Central memory CD4-positive, alpha-beta T cell (primary cell): ENCODE data around the gene PERCC1.
"Not testable (repeated sequence)": the region's sequence is repeated elsewhere in the genome, so short reads cannot be mapped to it uniquely, and the experiment has no call there.

Experiments
- DNase-seq: peaks from one replicate; pipeline ENCODE4 v3.0.0; 2022

PERCC1 gene

DNA sequence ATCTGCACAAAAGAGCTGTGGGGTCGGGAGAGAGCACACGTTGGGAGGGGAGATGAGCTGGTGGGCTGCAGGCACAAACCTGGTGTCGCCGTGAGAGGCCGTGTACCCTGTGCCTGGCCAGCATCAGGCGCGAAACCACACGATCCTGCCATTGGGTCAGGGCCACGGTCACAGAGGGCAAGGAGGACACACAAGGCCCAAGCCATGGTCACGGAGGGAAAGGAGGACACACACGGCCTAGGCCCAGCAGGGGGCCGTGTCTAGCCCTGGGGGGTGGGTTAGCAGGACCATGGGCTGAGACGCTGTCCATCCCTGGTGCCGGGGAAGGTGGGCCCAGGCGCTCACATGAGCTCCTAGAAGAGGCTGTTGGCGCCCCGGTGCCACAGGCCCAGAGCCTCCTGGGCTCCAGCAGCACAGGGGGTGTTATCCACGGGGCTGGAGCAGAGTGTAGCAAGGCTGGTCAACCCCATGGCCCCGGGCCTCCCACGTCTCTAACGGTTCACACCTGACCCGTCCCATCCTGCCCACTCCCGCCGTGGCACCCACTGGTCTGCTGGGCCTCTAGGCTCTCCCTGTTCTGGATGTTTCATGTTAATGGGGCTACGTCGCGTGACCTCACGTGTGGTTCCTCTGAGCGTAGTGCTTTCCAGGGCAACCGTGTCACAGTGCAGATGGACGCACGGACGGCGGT lies 21.0 kb downstream of the PERCC1 start:
- no peak for DNase-seq

DNA sequence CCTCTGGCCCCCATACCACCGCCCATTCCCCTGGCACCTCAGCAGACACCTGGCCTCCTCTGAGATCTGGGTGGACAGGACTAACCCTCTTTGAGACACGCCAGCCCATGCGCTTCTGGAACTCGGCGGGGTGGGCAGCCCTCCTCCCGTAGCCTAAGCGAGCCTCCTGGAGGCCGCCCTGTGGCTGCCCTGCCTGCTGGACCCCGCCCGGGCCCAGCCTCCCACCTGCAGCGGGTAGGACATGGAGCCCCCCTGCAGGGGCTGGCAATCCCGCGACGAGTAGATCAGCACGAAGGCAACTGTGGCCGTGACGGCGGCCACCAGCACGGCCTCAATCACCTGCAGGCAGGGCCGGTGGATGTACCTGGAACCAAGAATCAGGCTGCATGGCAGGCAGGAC lies 21.7 kb downstream of the PERCC1 start:
- DNase-seq: no peak

DNA sequence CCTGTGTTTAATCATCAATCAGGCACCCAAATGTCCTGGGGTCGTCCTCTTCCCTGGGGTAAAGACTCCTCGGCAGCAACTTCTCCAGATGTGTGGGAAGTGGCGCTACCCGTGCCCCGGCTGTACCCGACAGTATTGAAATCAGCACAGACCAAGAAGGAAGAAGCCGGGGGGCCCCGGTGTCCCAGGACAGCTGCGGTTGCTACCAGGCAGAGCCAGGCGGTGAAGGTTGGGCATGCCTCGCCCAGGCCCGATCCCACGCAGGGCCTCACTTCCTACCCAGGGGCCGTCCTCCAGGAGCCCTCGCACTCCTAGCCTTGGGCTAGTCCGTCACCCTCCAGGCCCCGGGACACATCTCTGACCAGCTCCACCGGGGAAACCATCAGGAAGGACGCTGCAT lies 22.4 kb downstream of the PERCC1 start:
- no peak for DNase-seq

DNA sequence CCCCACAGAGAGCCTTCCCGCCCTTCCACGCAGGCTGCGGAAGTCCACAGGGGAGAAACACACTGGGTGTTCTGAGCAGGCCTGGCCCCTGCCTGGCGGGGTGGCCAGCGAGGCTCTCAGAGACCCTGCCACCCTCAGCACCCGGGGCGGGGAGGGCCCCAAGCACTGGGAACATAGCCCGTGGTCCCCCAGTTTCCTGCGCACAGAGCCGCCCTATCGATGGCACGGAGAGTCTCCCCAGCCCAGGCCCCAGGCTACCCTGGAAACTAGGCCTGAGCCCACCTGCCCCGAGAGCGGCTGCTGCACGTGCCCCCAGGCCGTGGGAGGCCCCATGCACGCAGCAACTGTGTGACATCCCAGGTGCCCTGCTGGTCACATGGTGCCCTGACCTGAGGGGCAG lies 23.7 kb downstream of the PERCC1 start:
- no peak for DNase-seq

DNA sequence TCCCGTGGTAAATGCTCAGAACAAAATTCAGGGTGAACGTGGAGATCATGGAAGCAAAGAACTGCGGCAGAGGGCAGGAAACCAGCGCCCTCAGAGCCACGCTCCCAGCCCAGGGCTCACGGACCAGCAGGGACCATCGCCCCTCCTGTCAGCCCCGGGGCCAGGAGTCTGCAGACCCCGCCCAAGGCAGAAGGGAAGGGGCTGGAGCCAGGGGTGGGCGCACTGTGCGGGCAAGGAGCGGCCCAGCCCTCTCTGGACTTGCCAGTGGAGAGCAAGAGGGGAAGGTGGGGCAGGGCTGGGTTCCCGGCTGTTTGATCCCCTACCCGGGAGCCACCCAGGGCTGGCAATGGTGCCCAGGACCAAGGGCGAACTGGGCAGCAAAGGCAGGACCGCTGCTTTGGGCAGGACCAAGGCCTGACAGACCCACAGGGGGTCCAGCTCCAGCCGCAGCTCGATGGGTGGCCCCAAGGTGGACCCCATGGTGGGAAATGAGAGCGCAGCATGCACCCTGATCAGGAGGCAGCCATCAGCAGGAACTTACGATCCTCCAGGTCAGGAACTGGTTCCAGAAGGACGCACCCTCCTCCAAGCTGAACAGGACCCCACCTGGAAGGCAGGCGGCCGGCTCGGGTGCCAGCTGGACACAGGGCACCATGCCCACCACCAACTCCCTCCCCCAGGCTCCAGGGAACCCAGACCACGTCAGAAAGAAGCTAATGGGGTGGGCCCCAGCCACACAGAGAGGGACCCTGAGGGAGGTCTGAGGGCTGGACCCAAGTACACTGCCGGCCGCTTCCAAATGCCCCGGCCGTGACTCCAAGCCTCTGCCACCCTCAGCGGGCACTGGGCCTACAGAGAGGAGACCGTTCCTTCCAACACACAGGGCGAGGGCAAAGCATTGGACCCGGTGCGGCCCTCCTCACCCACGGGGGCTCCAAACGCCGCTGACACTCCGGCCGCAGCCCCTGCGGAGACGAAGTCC lies 24.6 kb downstream of the PERCC1 start:
- no peak for DNase-seq

DNA sequence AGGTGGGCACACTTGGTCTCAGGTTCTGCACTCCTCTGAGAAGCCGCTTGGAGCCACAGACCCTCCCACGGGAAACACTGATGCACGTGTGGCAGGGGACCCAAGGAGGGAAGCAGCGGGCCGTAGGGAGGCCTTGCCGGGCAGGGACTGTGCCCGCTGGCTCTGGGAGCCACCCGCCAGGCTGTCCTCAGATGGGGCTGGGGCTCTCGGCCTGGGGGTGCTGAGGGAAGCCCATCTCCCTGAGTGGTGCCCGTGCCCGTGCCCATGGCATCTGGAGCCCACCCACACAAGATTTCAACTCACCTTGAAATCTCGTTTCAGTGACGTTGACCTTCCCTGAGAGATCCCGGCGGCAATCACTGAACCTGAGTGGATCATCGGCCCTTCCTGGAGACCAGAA lies 26.1 kb downstream of the PERCC1 start:
- no peak for DNase-seq

DNA sequence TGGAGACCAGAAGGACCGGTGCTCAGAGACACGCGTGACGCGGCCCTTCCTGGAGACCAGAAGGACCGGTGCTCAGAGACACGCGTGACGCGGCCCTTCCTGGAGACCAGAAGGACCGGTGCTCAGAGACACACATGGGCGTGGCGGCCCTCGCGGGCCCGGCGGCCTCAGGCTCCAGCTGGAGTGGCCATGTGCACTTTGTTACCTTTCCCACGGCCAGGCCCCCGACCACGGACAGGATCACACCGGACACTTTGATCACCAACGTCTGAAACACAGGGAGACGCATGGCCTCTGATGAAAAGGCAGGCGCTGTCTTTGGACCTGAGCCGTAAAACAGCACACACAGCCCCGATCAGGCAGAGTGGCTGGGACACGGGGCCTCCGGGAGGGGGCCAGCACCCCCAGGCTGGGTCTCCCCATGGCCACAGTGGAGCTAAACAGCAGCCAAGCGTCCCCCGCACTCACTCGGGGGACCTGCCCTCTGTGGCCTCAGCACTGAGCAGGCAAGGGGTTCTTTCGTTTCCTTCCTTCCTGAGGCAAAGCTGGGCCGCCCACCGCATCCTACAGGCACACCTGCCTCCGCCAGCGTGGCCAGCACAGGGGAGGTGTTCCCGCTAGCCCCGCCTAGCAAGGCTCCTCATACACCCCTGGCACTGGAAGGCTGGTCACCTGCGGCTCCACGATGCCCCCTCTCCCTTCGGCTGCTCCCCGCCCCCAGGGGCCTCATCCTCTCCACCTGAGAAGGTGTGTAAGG lies 26.8 kb downstream of the PERCC1 start:
- DNase-seq: no peak

DNA sequence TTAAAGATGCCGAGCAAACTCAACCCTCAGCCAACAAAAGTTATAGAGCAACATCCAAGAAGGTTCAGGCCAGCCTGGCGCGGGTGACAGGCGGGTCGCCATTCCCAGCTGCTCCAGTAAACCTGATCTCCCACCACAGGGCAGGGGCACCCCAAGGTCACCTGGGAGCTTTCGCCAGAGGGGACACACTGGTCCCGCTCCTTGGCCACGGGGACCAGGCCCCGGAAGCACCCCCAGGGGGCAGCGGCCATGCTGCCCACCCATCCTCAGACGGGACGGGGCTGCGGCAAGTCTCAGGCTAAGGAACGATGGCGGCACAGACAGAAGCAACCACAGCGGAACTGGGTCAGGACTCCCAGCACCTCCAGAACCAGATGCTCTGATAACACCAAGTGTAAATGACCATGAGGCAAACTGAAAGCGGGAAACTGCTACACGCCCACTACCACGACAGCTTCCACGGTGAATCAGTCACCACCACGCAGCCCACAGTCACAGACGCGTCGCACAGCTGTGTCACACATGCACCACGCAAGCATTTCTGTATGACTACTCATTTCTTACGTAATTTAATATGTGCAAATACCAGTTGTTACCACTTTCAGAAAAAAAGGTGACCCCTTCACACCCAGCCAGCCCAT lies 27.6 kb downstream of the PERCC1 start:
- no peak for DNase-seq

DNA sequence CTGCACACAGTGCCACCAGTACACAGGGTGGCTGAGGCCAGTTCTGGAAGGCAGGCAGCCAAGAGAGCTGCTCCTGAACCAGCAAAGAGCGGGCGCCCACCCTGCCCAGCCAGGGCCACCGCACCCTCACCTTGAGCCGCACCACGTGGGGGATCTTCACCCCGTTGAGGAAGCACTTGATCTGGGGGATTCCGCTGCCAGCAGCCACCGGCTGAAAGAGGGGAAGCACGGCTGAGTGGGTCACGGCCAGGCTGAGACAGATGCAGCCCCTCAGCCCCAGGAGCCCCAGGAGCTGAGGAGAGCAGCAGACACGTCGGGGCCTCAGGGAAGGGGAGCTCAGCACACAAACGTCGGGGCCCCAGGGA lies 28.1 kb downstream of the PERCC1 start:
- DNase-seq: no peak

DNA sequence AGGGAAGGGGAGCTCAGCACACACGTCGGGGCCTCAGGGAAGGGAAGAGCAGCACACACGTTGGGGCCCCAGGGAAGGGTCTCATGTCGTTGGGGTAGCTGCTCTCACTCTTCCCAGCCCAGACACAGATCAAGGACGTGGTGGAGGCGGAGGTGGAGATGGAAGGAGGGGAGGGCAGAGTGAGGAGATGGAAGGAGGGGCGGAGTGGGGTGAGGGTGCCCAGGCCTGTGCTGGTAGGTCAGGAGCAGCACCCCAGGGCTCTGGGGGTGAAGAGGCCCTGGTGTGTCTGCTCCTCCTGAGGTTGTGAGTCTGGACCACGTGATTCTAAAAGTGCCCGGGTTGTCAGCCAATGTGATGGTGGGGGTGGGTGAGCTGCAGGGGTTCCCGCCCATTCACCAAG lies 29.1 kb downstream of the PERCC1 start:
- DNase-seq: no peak

DNA sequence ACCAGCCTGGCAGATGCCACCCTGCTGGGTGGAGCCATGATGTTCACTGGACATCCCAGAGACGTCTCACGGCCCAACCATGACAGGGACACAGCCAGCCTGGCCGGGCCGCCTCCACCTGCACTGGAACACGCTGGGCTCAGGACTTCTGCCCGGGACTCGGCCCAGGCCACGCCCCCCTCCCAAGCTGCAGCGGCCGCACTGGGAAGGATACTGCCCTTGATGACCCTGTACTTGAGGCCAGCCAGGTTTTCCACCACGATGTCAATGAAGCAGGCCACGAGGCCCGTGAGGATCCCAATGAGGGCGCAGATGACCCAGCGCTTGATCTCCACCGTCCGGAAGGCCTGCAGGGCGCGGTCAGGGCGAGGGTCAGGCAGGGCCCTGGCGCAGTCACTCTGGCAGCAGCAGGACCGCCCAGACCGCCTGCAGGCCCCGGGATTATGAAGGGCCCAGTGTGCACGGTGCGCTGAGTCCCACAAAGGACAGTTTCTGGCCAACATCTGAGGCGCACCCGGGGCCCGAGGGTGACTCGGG lies 29.8 kb downstream of the PERCC1 start:
- DNase-seq: no peak

DNA sequence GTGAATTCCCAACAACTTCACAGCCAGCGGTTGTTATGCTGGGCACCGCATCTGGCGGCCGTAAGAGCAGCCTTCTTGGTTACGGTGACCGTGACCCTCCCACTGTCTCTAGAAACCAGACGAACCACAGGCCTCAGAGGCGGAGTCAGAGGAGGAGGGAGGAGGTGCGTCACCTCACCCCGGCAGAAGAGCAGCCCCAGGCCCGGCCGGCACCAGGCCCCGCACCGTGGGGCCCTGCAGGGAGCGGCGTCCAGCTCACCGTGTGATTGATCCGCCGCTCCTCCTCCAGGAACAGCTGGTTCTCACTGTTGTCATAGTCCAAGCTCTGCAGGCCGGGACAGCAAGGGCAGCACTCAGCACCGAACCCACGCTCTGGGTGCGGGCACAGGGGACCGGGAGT lies 30.3 kb downstream of the PERCC1 start:
- no peak for DNase-seq

DNA sequence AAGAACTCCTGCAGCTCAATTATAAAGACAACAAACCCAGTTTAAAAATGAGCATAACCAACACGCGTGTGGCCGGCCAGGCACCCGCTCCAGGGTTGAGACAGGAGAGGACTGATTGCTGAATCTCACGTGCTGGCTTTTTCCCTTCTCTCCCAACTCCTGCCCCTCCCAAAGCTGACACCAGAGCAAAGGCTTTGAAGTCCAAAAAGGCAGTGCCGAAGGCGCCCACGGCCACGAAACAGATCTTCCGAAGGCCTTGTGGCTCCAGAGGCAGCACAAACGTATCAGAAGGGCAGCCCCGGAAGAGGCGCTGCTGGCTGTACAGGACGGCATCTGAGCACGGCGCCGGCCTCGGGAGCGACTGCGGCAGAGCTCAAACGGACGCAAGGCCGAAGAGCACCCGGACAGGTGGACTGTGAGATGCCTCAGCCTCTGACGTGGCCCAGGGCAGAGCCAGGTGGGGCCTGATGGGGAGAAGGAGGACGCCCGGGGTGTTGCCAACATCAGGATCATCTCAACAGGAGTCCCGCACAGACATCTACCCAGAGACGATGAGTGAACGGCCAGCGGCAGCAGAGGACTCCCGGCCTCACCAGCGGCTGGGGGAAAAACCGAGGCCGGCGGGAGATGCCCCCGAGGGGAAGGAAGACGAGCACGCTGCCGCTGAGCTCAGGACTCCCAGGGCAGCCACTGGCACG lies 33.5 kb downstream of the PERCC1 start:
- DNase-seq: no peak

DNA sequence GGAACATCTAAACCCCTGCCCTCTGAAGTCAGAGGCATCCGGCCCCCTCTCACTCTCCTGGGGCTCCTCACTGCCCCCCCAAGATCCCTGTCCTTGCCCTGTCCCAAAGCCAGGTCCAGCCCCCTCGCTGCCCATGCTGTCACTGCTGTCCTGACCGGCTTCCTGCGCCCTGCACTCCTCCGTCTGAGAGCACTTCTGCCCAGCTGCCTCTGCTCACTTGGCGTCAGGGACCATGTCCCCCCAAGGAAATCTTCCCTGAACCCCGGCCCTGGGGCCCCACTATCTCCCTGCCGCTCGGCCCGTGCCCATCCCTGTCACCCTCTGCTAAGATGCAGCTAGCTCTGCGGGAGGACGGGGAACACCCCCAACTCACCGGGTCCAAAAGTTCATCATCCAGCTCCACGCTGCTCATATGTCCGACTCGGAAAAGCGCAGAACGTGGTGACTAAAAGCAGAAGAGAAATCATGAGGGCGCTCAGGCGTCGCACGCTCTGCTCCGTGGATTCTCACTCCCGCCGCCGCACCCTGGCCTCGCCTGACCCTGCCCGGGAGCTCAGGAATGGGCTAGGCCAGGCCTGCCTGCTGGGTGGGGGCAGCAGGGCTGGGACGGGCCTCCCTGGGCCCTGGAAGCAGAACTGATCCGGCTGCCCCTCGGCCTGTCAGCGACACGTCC lies 34.2 kb downstream of the PERCC1 start:
- DNase-seq: no peak

DNA sequence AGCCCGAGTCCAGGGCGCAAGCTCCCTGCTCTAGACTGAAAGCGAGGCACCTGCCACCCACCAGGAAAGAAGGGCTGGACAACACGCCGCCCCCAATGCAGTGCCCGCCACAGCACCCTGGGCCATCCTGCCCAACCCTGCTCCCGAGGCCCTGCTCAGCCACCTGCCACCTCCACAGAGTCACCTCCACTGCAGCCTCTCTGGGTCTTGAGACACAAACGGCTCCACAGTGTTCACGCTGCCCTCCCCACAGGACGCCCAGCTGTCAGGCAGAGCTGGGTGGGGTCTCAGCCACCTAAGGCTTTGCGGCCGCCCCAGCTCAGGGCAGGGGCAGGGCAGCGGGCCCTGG lies 34.7 kb downstream of the PERCC1 start:
- no peak for DNase-seq

DNA sequence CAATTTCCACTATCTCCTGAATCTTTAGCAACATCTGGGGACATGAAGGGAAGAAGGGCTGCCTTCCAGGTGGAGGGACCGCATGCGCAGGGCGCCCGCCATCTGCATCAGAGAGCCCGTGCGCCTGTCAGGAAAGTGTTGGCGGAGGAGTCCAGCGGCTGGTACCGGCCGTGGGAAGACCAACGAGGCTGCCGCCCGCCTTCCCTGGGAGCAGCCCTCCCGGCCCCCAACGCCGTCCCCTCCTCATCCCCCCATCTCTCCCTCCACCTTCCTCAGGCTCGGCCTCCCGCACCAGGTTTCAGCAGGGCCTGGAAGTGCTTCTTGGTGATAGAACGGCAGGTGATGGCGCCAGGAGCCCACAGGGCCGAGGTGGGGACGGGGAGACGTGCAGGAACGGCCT lies 35.2 kb downstream of the PERCC1 start:
- DNase-seq: no peak

DNA sequence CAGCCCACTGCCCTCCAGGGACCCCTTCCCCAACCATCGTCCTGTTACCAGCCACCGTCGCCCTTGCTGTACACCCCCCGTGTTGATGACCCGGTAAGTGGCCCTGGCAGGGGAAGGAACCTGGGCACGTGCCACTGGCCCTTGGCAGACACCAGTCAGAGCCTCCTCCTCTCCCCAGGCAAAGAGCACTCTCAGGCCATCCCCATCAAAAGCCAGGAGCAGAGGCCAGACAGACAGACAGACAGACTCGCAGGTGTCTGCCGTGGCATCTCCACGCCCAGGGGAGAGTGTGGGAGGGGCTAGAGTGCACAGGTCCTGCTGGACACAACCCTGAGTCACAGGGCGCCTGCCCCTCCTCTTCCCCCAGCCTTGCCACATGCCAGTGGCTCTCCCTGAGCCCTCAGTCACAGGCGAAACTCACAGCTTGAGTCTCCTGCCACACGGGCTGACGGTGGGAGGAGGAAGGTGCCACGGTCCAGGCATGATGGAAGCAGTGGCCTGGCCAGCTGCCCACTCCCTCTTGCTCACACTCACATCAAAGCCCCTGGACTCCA lies 36.2 kb downstream of the PERCC1 start:
- DNase-seq: no peak

DNA sequence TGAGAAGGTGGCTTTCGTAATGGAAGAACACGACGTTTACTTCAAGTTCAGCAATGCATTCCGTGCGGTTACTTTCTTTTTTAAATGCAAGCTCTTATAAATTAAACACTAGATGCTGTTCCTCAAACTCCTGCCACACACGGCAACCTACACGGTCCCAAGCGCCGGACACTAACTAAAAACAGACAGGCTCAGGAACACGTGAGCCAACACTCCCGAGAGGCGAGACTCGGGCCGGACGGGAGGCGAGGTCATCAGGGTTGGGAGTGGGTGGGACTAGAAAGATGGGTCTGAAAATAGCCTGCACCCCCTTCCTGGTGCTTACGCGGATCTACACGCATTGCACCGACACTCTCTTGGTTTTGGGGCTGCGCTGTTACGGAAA lies 37.5 kb downstream of the PERCC1 start:
- no peak for DNase-seq

DNA sequence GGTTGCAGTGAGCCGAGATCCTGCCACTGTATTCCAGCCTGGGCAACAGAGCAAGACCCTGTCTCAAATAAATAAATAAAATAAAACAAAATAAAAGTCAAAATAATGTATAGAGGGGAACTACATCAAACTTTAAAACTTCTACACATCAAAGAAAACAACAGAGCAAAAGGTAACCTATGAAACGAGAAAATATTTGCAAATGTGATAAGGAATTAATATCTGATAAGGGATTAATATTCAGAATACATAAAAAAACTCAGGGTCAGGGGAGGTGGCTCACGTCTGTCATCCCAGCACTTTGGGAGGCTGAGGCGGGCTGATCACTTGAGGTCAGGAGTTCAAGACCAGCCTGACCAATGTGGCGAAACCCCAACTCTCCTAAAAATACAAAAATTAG lies 38.3 kb downstream of the PERCC1 start:
- not testable (repeated sequence) for DNase-seq

DNA sequence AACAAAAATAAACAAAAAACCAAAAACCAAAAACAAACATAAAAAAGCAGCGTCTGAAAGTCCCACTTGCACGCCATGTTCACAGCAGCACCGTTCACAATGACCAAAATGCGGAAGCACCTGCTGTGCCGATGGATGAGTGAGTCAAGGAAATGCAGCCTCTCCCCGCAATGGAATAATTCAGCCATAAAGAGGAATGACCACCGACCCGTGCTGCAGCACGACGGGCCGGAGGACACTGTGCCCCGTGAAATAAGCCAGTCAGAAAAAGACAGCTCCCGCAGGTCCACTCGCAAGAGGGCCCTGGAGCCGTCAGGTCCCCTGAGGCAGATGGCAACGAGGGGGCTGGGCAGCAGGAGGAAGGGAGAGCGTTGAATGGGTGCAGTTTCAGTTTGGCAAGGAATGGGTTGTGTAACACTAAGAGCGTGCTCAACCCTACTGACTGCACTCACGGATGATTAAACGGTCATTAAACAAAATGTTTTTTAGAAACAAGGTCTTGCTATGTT lies 38.9 kb downstream of the PERCC1 start:
- DNase-seq: no peak
